A673 (cell line): Measurements from ENCODE around the gene UNC79. TPM values are rescaled to one million over a fixed set of nuclear protein-coding genes. Genes with fewer than 3 reads are reported as not detected.

Experiments used
- BruUV-seq: library from RNA; stranded (reverse); fragments of 400-500 nt; replicated peaks from 2 replicates; lab custom pipeline; 2021; lab: Mats Ljungman, UMichigan
- CTCF ChIA-PET: fragments of 300-600 bp; sonication (Branson Sonifier 250); formaldehyde crosslinking; loops from one replicate; lab custom pipeline; 2022; ENCODE audit warnings: antibody characterized with exemption; lab: Charles Lee
- POLR2A ChIA-PET: fragments of 300-600 bp; sonication (Branson Sonifier 250); formaldehyde crosslinking; loops from one replicate; lab custom pipeline; 2022; ENCODE audit warnings: antibody characterized with exemption; ENCODE audit not compliant: low non-redundant PET; lab: Charles Lee
- DNase-seq: peaks from one replicate; pipeline ENCODE4 v3.0.0-alpha.2; 2015; ENCODE audit warnings: low spot score
- H3K27ac ChIP-seq: fragments of 200-600 bp; sonication (generic); 2 replicates; pipeline ENCODE4 v1.5.1; 2016; ENCODE audit warnings: mixed run types, low read depth, mild to moderate bottlenecking, mixed read lengths, antibody characterized with exemption, low read length; ENCODE audit not compliant: poor library complexity, severe bottlenecking
- H3K27me3 ChIP-seq: fragments of 200-600 bp; sonication (generic); replicated peaks from 2 replicates; pipeline ENCODE4 v1.6.1; 2017; ENCODE audit warnings: mixed run types, low read depth, mild to moderate bottlenecking, mixed read lengths, antibody characterized with exemption, low read length; ENCODE audit not compliant: insufficient read depth, poor library complexity
- H3K36me3 ChIP-seq: fragments of 200-600 bp; sonication (generic); 2 replicates; pipeline ENCODE4 v1.6.1; 2016; ENCODE audit warnings: mixed run types, mild to moderate bottlenecking, mixed read lengths, antibody characterized with exemption, low read length; ENCODE audit not compliant: insufficient read depth, poor library complexity, severe bottlenecking
- H3K4me1 ChIP-seq: fragments of 200-600 bp; sonication (generic); 2 replicates; pipeline ENCODE4 v1.6.1; 2017; ENCODE audit warnings: mixed run types, mild to moderate bottlenecking, mixed read lengths, antibody characterized with exemption, low read length; ENCODE audit not compliant: insufficient read depth, poor library complexity, severe bottlenecking
- H3K4me3 ChIP-seq: fragments of 200-600 bp; sonication (generic); 2 replicates; pipeline ENCODE4 v1.5.1; 2016; ENCODE audit warnings: low read depth, mixed run types, mild to moderate bottlenecking, mixed read lengths, low read length; ENCODE audit not compliant: poor library complexity, severe bottlenecking
- H3K9me3 ChIP-seq: fragments of 200-600 bp; sonication (generic); 2 replicates; pipeline ENCODE4 v1.6.1; 2016; ENCODE audit warnings: mixed run types, low read depth, mild to moderate bottlenecking, mixed read lengths, antibody characterized with exemption, low read length; ENCODE audit not compliant: poor library complexity, severe bottlenecking
- EZH2 ChIP-seq: fragments of 200-600 bp; sonication (generic); IDR thresholded peaks from 2 replicates; pipeline ENCODE4 v1.6.1; 2017; ENCODE audit warnings: borderline replicate concordance, low read depth, mild to moderate bottlenecking, mixed read lengths, antibody characterized with exemption, low read length; ENCODE audit not compliant: poor library complexity, severe bottlenecking
- intact Hi-C: fragments of 100-400 bp; cut with micrococcal nuclease; formaldehyde crosslinking; loops from one replicate; pipeline ENCODE4 v1.10.0; 2022; ENCODE audit not compliant: unreplicated experiment
- total RNA-seq: library from RNA; stranded (reverse); gene quantifications from 2 replicates; pipeline ENCODE4 v1.2.3, GENCODE V29; 2021
- TF ChIP-seq, protein P1 (sequence below): fragments of 300-800, 200-600 bp; sonication (generic); conservative IDR thresholded peaks from 2 replicates; pipeline ENCODE4 v1.5.1; 2017; ENCODE audit warnings: low read depth, mild to moderate bottlenecking, antibody characterized with exemption, low read length, moderate library complexity, mixed read lengths

UNC79 gene
- total RNA-seq, 1 experiment from 2014 or later, result 0.15 TPM

DNA sequence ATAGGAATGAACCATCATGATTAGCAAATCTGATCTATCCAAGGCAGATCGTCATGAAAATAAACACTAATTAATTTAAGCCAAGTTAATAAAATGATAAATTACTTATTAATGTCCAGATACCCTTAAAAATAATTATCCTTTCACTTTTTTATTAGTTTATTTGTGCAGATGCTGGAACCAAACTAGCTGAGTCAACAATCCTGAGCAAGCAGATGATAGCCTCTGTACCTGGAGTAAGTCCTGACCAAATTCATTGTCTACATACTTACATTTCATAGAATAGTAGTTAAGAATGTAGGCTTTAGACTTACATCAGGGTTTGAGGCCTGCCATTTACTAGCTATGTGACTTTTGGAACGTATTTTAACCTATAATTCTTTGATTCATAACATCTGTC, 251.7 kb downstream of the UNC79 start:
- no peak overlapping the region for H3K27ac ChIP-seq
- CTCF ChIA-PET, result no interaction called here
- no TSS peak for BruUV-seq
- TF ChIP-seq, protein P1, sequence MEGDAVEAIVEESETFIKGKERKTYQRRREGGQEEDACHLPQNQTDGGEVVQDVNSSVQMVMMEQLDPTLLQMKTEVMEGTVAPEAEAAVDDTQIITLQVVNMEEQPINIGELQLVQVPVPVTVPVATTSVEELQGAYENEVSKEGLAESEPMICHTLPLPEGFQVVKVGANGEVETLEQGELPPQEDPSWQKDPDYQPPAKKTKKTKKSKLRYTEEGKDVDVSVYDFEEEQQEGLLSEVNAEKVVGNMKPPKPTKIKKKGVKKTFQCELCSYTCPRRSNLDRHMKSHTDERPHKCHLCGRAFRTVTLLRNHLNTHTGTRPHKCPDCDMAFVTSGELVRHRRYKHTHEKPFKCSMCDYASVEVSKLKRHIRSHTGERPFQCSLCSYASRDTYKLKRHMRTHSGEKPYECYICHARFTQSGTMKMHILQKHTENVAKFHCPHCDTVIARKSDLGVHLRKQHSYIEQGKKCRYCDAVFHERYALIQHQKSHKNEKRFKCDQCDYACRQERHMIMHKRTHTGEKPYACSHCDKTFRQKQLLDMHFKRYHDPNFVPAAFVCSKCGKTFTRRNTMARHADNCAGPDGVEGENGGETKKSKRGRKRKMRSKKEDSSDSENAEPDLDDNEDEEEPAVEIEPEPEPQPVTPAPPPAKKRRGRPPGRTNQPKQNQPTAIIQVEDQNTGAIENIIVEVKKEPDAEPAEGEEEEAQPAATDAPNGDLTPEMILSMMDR, result no peak
- no peak for TF ChIP-seq EZH2
- no peak for DNase-seq
- no peaks in the 10 kb centered on the region for H3K4me1 ChIP-seq
- intact Hi-C loops, result no loop called here
- no peak overlapping the region for H3K4me3 ChIP-seq
- H3K36me3 ChIP-seq, result no peaks in the 10 kb centered on the region
- H3K27me3 ChIP-seq, result peaks cover 10% of the 10 kb centered on the region
- H3K9me3 ChIP-seq, result no peaks in the 10 kb centered on the region
- POLR2A ChIA-PET, result no interaction called here

DNA sequence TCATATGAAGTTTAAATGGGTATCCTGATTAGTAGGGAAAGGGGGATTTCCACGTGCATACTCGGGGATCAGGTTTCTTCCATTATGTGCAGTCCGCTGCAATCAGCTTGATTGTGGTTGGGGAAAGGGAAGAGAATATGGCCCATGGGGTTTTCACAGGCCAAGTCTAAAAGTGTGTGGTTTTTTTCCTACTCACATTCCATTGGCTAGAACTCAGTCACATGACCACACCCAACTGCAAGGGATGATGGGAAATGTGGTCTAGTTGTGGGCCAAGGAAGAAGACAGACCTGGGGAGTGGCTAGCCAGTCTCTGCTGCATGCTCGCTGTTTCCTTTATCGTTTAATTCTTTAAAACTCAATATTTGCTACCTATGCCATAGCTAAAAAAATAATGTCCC, 252.5 kb downstream of the UNC79 start:
- H3K9me3 ChIP-seq, result no peaks in the 10 kb centered on the region
- H3K4me1 ChIP-seq, result no peaks in the 10 kb centered on the region
- H3K27ac ChIP-seq, result no peak overlapping the region
- ChIA-PET POLR2A (no interaction called here), CTCF (no interaction called here)
- no peak overlapping the region for H3K4me3 ChIP-seq
- peaks cover 10% of the 10 kb centered on the region for H3K27me3 ChIP-seq
- intact Hi-C loops, result no loop called here
- peak; percentile 70 for DNase-seq
- no peak for TF ChIP-seq EZH2
- TF ChIP-seq, protein P1, result no peak
- BruUV-seq, result no TSS peak
- no peaks in the 10 kb centered on the region for H3K36me3 ChIP-seq

DNA sequence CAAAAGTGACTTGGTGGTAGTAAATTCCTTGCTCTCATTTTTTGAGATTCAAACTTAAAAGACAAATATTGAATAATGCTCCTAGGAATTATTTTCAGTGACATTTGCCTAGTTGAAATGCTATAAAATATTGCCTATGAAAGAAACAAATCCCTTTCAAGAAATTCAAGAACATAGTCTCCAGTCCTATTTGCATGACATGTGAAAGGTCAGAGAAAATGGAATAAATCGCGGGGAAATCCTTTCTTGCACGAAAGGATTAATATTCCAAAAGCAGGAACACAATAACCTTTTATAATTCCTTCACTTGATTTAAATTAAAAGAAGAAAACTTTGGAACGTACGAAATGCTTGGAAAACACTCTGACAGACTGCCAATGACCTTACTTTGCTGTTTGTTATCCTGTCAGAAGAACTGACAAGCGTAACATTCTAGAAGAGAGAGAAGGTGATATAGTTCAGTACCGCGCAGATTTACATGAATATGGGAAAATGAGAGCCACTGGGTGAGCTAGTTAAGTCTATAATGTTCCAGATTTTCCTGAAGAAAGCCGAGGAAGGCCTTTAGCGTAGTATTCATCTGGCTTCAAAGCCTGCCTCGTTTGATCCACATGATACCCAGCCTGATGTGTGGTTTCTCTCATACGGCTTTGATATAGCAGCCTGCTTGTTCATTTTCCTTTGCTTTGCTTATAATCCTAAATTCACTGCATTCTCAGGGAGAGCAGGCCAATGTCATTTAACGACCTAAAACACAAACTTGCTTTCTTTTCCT, 254.6 kb downstream of the UNC79 start:
- no peak overlapping the region for H3K27ac ChIP-seq
- TF ChIP-seq, protein P1, result no peak
- TF ChIP-seq EZH2, result no peak
- POLR2A ChIA-PET, result no interaction called here
- intact Hi-C loops, result no loop called here
- no TSS peak for BruUV-seq
- CTCF ChIA-PET, result no interaction called here
- no peaks in the 10 kb centered on the region for H3K9me3 ChIP-seq
- DNase-seq, result no peak
- H3K36me3 ChIP-seq, result no peaks in the 10 kb centered on the region
- H3K4me3 ChIP-seq, result no peak overlapping the region
- no peaks in the 10 kb centered on the region for H3K4me1 ChIP-seq
- H3K27me3 ChIP-seq, result peaks cover 10% of the 10 kb centered on the region
